Liver (tissue), 9 donors: ENCODE results near the gene FRS3. TPM values are rescaled to one million over a fixed set of nuclear protein-coding genes. Genes with fewer than 3 reads are reported as not detected.
A peak's percentile ranks its signal among the peaks of the same experiment; 100 is the strongest.

Source experiments
- DNase-seq: peaks from one replicate; pipeline ENCODE4 v3.0.0-alpha.2; 2017; ENCODE audit warnings: low spot score
- H3K27ac ChIP-seq, 2 donors: one replicate each; pipeline ENCODE4 v1.7.0; 2013; ENCODE audit warnings: inconsistent platforms in 2 of 2, low read length in 2 of 2, control low read depth in 1 of 2, low read depth in 1 of 2, mild to moderate bottlenecking in 1 of 2
- H3K27me3 ChIP-seq, 4 donors: one replicate each; pipeline versions ENCODE4 v1.6.1 to v1.7.0; 2013; ENCODE audit warnings: low read length in 3 of 4, inconsistent platforms in 1 of 4, mild to moderate bottlenecking in 1 of 4, moderate library complexity in 1 of 4; ENCODE audit not compliant: control insufficient read depth in 4 of 4, insufficient read depth in 4 of 4
- H3K36me3 ChIP-seq, 4 donors: one replicate each; pipeline versions ENCODE4 v1.6.1 to v1.7.0; 2013; ENCODE audit warnings: low read length in 3 of 4, mild to moderate bottlenecking in 3 of 4, low read depth in 1 of 4, moderate library complexity in 1 of 4; ENCODE audit not compliant: control insufficient read depth in 4 of 4, insufficient read depth in 3 of 4
- H3K4me1 ChIP-seq, 4 donors: one replicate each; pipeline versions ENCODE4 v1.6.1 to v1.7.0; 2013; ENCODE audit warnings: low read length in 3 of 4, mild to moderate bottlenecking in 3 of 4, moderate library complexity in 1 of 4; ENCODE audit not compliant: control insufficient read depth in 4 of 4, insufficient read depth in 4 of 4
- H3K4me3 ChIP-seq, 3 donors: one replicate each; pipeline versions ENCODE4 v1.6.1 to v1.7.0; 2013; ENCODE audit warnings: low read length in 3 of 3, control low read depth in 1 of 3, low read depth in 1 of 3, mild to moderate bottlenecking in 1 of 3
- H3K9ac ChIP-seq, 2 donors: one replicate each; pipeline ENCODE4 v1.7.0; 2013; ENCODE audit warnings: low read length in 2 of 2, mild to moderate bottlenecking in 2 of 2, moderate library complexity in 2 of 2, control low read depth in 1 of 2, low read depth in 1 of 2
- H3K9me3 ChIP-seq, 4 donors: one replicate each; pipeline versions ENCODE4 v1.6.1 to v1.7.0; 2013; ENCODE audit warnings: low read length in 3 of 4; ENCODE audit not compliant: control insufficient read depth in 4 of 4
- CTCF ChIP-seq: fragments of 150-350 bp; IDR thresholded peaks from 2 replicates; pipeline ENCODE4 v1.5.1; 2017; ENCODE audit warnings: improper control_type of control experiment, low read depth, low read length; ENCODE audit not compliant: missing input control
- EGR1 ChIP-seq, 2 donors: IDR thresholded peaks; 2 replicates each; pipeline ENCODE4 v1.6.1; 2016 to 2018; ENCODE audit warnings: antibody characterized with exemption in 2 of 2, low read depth in 2 of 2
- FOXA1 ChIP-seq: IDR thresholded peaks from 2 replicates; pipeline ENCODE4 v1.6.1; 2016; ENCODE audit warnings: antibody characterized with exemption
- FOXA2 ChIP-seq: IDR thresholded peaks from 2 replicates; pipeline ENCODE4 v1.6.1; 2016; ENCODE audit warnings: antibody characterized with exemption
- GABPA ChIP-seq, 2 donors: IDR thresholded peaks in 1 of 2; conservative IDR thresholded peaks in 1 of 2; 2 replicates each; pipeline ENCODE4 v1.6.1; 2016; ENCODE audit warnings: antibody characterized with exemption in 2 of 2, mild to moderate bottlenecking in 1 of 2, moderate library complexity in 1 of 2
- HNF4A ChIP-seq, 2 donors: conservative IDR thresholded peaks; 2 replicates each; pipeline ENCODE4 v1.6.1; 2016; ENCODE audit warnings: antibody characterized with exemption in 2 of 2, mild to moderate bottlenecking in 2 of 2
- HNF4G ChIP-seq: IDR thresholded peaks from 2 replicates; pipeline ENCODE4 v1.6.1; 2016; ENCODE audit warnings: antibody characterized with exemption
- MAX ChIP-seq: IDR thresholded peaks from 2 replicates; pipeline ENCODE4 v1.6.1; 2016; ENCODE audit warnings: antibody characterized with exemption
- NR2F2 ChIP-seq: IDR thresholded peaks from 2 replicates; pipeline ENCODE4 v1.6.1; 2016; ENCODE audit warnings: antibody characterized with exemption
- RAD21 ChIP-seq, 2 donors: IDR thresholded peaks; 2 replicates each; pipeline ENCODE4 v1.6.1; 2016; ENCODE audit warnings: antibody characterized with exemption in 2 of 2, mild to moderate bottlenecking in 2 of 2
- SP1 ChIP-seq: IDR thresholded peaks from 2 replicates; pipeline ENCODE4 v1.6.1; 2018; ENCODE audit warnings: antibody characterized with exemption, mild to moderate bottlenecking
- YY1 ChIP-seq: IDR thresholded peaks from 2 replicates; pipeline ENCODE4 v1.6.1; 2016; ENCODE audit warnings: antibody characterized with exemption, mild to moderate bottlenecking
- WGBS: extraction: QIAGEN DNeasy Blood & Tissue Kit; methylation state at CpG from one replicate; pipeline ENCODE4 v1.1.7; 2013; 5-methylcytosine and 5-hydroxymethylcytosine counted together
- polyA plus RNA-seq, 2 donors: library from polyadenylated mRNA; stranded (reverse) in 1 of 2; unstranded in 1 of 2; fragments of 200-250 nt in 1 of 2; fragments of >200 nt in 1 of 2; fragmentation: Nextera tagmentation in 1 of 2; extraction: Ambion mirVana in 1 of 2; gene quantifications; one replicate each; pipeline versions ENCODE4 v1.2.1 to v1.2.3, GENCODE V29; 2013 to 2015
- total RNA-seq, 2 donors: library from RNA; depleted of rRNA; stranded (reverse); fragments of >200 nt; gene quantifications; one replicate each; pipeline ENCODE4 v1.2.3, GENCODE V29; 2014
- TF ChIP-seq, protein P1 (sequence below): IDR thresholded peaks from 2 replicates; pipeline ENCODE4 v1.6.1; 2016; ENCODE audit warnings: antibody characterized with exemption
- TF ChIP-seq, protein P2 (sequence below): IDR thresholded peaks from 2 replicates; pipeline ENCODE4 v1.6.1; 2016; ENCODE audit warnings: antibody characterized with exemption, mild to moderate bottlenecking
- donor health status: healthy.
- donor health status: healthy.
- donor health status: healthy.
- donor health status: healthy.
- donor health status: healthy.

FRS3 gene
- total and polyA plus RNA-seq, 4 donors = 0.42 to 1.6 (median 1.3) TPM

- H3K4me1 ChIP-seq = peaks cover 9 to 25% (median 19%) of the 10 kb centered on the region in 4 donors
- H3K27ac ChIP-seq = peak overlapping the region; percentile 91 to 94
- H3K9me3 ChIP-seq = no peaks in the 10 kb centered on the region
- no peaks in the 10 kb centered on the region for H3K27me3 ChIP-seq
- DNase-seq = peak; percentile 92
- WGBS = under 1% methylated on average over 58 of the region's 58 CpGs
- peak overlapping the region; percentile 75 to 82 for H3K9ac ChIP-seq
- peak overlapping the region; percentile 72 to 100 (median 96) for H3K4me3 ChIP-seq
- TF ChIP-seq, protein P1, sequence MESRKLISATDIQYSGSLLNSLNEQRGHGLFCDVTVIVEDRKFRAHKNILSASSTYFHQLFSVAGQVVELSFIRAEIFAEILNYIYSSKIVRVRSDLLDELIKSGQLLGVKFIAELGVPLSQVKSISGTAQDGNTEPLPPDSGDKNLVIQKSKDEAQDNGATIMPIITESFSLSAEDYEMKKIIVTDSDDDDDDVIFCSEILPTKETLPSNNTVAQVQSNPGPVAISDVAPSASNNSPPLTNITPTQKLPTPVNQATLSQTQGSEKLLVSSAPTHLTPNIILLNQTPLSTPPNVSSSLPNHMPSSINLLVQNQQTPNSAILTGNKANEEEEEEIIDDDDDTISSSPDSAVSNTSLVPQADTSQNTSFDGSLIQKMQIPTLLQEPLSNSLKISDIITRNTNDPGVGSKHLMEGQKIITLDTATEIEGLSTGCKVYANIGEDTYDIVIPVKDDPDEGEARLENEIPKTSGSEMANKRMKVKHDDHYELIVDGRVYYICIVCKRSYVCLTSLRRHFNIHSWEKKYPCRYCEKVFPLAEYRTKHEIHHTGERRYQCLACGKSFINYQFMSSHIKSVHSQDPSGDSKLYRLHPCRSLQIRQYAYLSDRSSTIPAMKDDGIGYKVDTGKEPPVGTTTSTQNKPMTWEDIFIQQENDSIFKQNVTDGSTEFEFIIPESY = no peak
- no peak for TF ChIP-seq GABPA (IDR thresholded peaks at IDR 0.05 in 1 of 2, conservative IDR thresholded peaks at IDR 0.05 in 1 of 2)
- peak; percentile 46 to 68 for TF ChIP-seq RAD21 (IDR thresholded peaks at IDR 0.05)
- no peak for TF ChIP-seq HNF4A (conservative IDR thresholded peaks at IDR 0.05)
- TF ChIP-seq MAX = no peak
- no peak for TF ChIP-seq SP1
- TF ChIP-seq CTCF = peak; percentile 76
- no peak for TF ChIP-seq YY1
- no peak for TF ChIP-seq EGR1 (IDR thresholded peaks at IDR 0.05; ENCODE audit: low read depth in 2 of 2)
- TF ChIP-seq NR2F2 = no peak
- TF ChIP-seq, protein P2, sequence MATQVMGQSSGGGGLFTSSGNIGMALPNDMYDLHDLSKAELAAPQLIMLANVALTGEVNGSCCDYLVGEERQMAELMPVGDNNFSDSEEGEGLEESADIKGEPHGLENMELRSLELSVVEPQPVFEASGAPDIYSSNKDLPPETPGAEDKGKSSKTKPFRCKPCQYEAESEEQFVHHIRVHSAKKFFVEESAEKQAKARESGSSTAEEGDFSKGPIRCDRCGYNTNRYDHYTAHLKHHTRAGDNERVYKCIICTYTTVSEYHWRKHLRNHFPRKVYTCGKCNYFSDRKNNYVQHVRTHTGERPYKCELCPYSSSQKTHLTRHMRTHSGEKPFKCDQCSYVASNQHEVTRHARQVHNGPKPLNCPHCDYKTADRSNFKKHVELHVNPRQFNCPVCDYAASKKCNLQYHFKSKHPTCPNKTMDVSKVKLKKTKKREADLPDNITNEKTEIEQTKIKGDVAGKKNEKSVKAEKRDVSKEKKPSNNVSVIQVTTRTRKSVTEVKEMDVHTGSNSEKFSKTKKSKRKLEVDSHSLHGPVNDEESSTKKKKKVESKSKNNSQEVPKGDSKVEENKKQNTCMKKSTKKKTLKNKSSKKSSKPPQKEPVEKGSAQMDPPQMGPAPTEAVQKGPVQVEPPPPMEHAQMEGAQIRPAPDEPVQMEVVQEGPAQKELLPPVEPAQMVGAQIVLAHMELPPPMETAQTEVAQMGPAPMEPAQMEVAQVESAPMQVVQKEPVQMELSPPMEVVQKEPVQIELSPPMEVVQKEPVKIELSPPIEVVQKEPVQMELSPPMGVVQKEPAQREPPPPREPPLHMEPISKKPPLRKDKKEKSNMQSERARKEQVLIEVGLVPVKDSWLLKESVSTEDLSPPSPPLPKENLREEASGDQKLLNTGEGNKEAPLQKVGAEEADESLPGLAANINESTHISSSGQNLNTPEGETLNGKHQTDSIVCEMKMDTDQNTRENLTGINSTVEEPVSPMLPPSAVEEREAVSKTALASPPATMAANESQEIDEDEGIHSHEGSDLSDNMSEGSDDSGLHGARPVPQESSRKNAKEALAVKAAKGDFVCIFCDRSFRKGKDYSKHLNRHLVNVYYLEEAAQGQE = peak; percentile 67
- no peak for TF ChIP-seq HNF4G
- peaks cover 0 to 20% (median 10%) of the 10 kb centered on the region in 4 donors for H3K36me3 ChIP-seq
These were observed 6.9 kb upstream of the FRS3 start for GRCh38 chr6:41786451-41787218.

DNA sequence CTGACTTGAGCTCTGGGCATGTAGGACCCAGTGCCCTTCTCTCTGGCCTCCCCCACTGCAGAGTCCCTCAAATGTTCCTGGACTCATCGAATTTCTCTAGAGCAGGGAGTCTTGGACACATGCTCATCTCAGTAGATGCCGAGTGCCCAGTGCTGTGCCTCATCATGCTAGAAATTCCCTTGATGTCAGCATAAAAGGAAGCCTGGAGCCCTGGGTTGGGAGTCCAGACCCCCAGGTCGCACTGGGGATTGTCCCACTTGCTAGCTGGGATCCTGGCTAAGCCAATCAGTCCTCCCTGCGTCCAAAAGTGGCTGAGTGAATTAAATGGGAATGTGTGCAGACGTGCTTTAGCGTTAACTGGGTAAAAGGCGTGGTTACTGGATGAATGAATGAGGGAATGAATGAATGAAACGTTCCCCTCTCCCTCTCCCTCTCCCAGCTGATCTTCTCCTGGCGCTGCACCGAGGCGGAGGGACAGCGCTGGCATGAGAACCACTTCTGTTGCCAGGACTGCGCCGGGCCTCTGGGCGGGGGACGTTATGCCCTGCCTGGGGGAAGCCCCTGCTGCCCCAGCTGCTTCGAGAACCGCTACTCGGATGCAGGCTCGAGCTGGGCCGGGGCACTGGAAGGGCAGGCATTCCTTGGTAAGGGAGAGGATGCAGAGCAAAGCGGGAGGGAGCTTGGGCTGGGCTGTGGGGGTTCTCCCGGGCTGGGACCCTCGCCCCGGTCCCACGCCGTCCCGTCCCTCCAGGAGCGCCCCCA, 6.2 kb upstream of the FRS3 start:
- H3K4me1 ChIP-seq = peaks cover 9 to 33% (median 25%) of the 10 kb centered on the region in 4 donors
- peak overlapping the region in 1 of 2 donors; percentile 54 for H3K27ac ChIP-seq
- H3K27me3 ChIP-seq = no peaks in the 10 kb centered on the region
- H3K9me3 ChIP-seq = no peaks in the 10 kb centered on the region
- no peak for DNase-seq
- peak overlapping the region in 1 of 3 donors; percentile 72 for H3K4me3 ChIP-seq
- 26% methylated on average over 29 of the region's 29 CpGs for WGBS
- no peak overlapping the region for H3K9ac ChIP-seq
- peaks cover 0 to 13% (median 10%) of the 10 kb centered on the region in 4 donors for H3K36me3 ChIP-seq
- TF ChIP-seq NR2F2 = no peak
- TF ChIP-seq, protein P2 = no peak
- TF ChIP-seq CTCF = no peak
- no peak for TF ChIP-seq FOXA1
- no peak for TF ChIP-seq FOXA2
- TF ChIP-seq MAX = no peak
